HEK293T (cell line): ENCODE measurements around the gene ACBD4.
A peak's percentile ranks its signal among the peaks of the same experiment; 100 is the strongest.

ENCODE experiments used
- CTCF ChIA-PET: fragments of 350-600 bp; formaldehyde crosslinking; extraction: SDS; loops from one replicate; lab custom pipeline; 2021; ENCODE audit warnings: antibody characterized with exemption, inconsistent platforms; lab: Yijun Ruan, JAX
- POLR2A ChIA-PET: fragments of 350-600 bp; formaldehyde crosslinking; extraction: SDS; loops from one replicate; lab custom pipeline; 2020; ENCODE audit warnings: antibody characterized with exemption, inconsistent platforms; lab: Yijun Ruan, JAX
- DNase-seq: peaks from one replicate; pipeline ENCODE4 v3.0.0; 2012; ENCODE audit warnings: mixed read lengths; ENCODE audit errors: extremely low spot score
- ARNT ChIP-seq: fragments of 450-650 bp; IDR thresholded peaks from 2 replicates; pipeline ENCODE4 v1.6.1; 2017; ENCODE audit warnings: mild to moderate bottlenecking
- BHLHE40 ChIP-seq: fragments of 450-650 bp; IDR thresholded peaks from 2 replicates; pipeline ENCODE4 v1.6.1; 2016; ENCODE audit warnings: mild to moderate bottlenecking, moderate library complexity, borderline replicate concordance
- CTBP1 ChIP-seq: fragments of 450-650 bp; IDR thresholded peaks from 2 replicates; pipeline ENCODE4 v1.6.1; 2016; ENCODE audit warnings: borderline replicate concordance
- ELF4 ChIP-seq: fragments of 450-650 bp; IDR thresholded peaks from 2 replicates; pipeline ENCODE4 v1.6.1; 2017; ENCODE audit warnings: antibody characterized with exemption
- FOXA1 ChIP-seq: fragments of 450-650 bp; IDR thresholded peaks from 2 replicates; pipeline ENCODE4 v1.6.1; 2016; ENCODE audit warnings: mild to moderate bottlenecking
- FOXK2 ChIP-seq: fragments of 450-650 bp; IDR thresholded peaks from 2 replicates; pipeline ENCODE4 v1.6.1; 2016; ENCODE audit warnings: mild to moderate bottlenecking
- FOXM1 ChIP-seq: fragments of 450-650 bp; IDR thresholded peaks from 2 replicates; pipeline ENCODE4 v1.6.1; 2017; ENCODE audit warnings: mild to moderate bottlenecking, borderline replicate concordance
- HDGF ChIP-seq: fragments of 450-650 bp; IDR thresholded peaks from 2 replicates; pipeline ENCODE4 v1.6.1; 2017; ENCODE audit warnings: antibody characterized with exemption, borderline replicate concordance
- L3MBTL2 ChIP-seq: fragments of 450-650 bp; conservative IDR thresholded peaks from 2 replicates; pipeline ENCODE4 v1.6.1; 2016; ENCODE audit warnings: mild to moderate bottlenecking
- LEF1 ChIP-seq: fragments of 450-650 bp; IDR thresholded peaks from 2 replicates; pipeline ENCODE4 v1.6.1; 2017; ENCODE audit warnings: mild to moderate bottlenecking, borderline replicate concordance
- NFRKB ChIP-seq: fragments of 450-650 bp; IDR thresholded peaks from 2 replicates; pipeline ENCODE4 v1.6.1; 2016; ENCODE audit warnings: mild to moderate bottlenecking, moderate library complexity
- SP1 ChIP-seq: fragments of 450-650 bp; IDR thresholded peaks from 2 replicates; pipeline ENCODE4 v1.6.1; 2017
- SUZ12 ChIP-seq: fragments of 450-650 bp; IDR thresholded peaks from 2 replicates; pipeline ENCODE4 v1.6.1; 2016; ENCODE audit warnings: mild to moderate bottlenecking
- TARDBP ChIP-seq: fragments of 450-650 bp; IDR thresholded peaks from 2 replicates; pipeline ENCODE4 v1.6.1; 2016
- ZNF384 ChIP-seq: fragments of 450-650 bp; IDR thresholded peaks from 2 replicates; pipeline ENCODE4 v1.6.1; 2016
- TF ChIP-seq, protein P1 (sequence below): fragments of 450-650 bp; IDR thresholded peaks from 2 replicates; pipeline ENCODE4 v1.6.1; 2016

ACBD4 gene, protein sequence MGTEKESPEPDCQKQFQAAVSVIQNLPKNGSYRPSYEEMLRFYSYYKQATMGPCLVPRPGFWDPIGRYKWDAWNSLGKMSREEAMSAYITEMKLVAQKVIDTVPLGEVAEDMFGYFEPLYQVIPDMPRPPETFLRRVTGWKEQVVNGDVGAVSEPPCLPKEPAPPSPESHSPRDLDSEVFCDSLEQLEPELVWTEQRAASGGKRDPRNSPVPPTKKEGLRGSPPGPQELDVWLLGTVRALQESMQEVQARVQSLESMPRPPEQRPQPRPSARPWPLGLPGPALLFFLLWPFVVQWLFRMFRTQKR

DNA sequence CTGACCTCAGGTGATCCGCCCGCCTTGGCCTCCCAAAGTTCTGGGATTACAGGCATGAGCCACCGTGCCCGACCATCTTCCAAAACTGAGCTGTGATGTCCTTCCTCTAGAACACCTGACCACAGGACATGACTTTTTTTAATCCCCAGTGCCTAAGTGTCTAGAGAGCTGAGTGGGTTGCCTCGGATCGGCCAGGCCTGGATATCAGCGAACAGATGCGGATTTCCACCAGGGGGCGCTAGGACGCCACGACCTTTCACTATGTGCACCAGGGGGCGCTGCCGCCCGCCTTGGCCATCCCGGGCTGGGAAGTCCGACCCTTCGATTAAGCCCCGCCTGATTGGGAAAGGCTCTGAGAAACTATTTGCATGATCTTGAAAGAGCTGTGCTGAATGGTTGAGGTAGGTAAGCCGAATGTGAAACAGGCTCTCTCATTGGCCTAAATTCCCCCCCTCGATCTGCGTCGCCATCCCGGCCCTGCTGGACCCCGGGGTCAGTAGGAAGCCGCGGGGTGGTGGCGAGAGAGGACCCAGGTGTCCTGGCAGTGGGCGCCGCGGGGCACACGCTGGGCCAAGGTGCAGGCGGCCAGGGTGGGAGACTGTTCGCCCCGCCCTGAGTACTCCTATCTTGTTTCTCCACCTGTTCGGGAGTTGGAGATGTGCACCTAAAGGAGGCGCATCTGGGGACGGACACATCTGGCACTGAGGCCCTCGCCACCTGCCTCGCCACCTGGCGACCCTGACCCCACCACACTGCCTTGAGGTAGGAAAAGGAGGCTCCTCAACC lies at the start of gene ACBD4:
ACBD4 (plus strand) TSS at position 496 of the 786 bp plus-strand sequence. CDS start 458 bp downstream, outside the sequence.
- ChIA-PET CTCF (interaction anchor here (0.5 to 2.8 kb wide), 74 partner anchors 8 to 632 kb away, joined by 3 to 106 read pairs (median 4); partner anchors contain the start of genes GPATCH8, HEXIM1, HEXIM2 and MAP3K14), POLR2A (interaction anchor here (0.7 to 3.6 kb wide), 11 partner anchors 9 to 84 kb away, joined by 3 to 69 read pairs (median 6); partner anchors contain the start of genes HEXIM1 and HEXIM2)
- TF ChIP-seq HDGF (0 out of 2 replicates have a peak, but pooled peaks have one; percentile 31), FOXM1 (peak; percentile 35; the same call in 1 of the 2 replicates), ARNT (peak; percentile 77), NFRKB (no peak), L3MBTL2 (peak; percentile 68), FOXA1 (no peak), ZNF384 (no peak)
- peak; percentile 92 for DNase-seq

DNA sequence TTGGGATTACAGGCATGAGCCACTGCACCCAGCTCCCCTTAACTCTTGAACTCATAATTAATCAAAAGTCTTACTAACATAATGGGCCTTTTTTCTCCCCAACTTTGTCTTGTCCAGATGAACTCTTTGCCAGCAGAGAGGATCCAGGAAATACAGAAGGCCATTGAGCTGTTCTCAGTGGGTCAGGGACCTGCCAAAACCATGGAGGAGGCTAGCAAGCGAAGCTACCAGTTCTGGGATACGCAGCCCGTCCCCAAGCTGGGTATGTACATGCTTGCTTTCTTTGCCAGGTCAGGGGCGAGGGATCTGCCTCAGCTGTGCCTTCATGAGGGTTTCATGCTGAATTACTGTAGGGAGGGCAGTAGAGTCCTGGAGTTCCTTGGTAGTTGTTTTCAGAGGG lies 49.1 kb upstream of the ACBD4 start:
- no peak for DNase-seq
- ChIA-PET POLR2A (interaction anchor here (1.3 kb wide), 1 partner anchor 49 kb away, joined by 3 read pairs; the partner anchor contains the start of gene ACBD4), CTCF (interaction anchor here (1.4 kb wide), 1 partner anchor 12 kb away, joined by 4 read pairs; no protein-coding TSS in a partner anchor)
- TF ChIP-seq, protein P1, sequence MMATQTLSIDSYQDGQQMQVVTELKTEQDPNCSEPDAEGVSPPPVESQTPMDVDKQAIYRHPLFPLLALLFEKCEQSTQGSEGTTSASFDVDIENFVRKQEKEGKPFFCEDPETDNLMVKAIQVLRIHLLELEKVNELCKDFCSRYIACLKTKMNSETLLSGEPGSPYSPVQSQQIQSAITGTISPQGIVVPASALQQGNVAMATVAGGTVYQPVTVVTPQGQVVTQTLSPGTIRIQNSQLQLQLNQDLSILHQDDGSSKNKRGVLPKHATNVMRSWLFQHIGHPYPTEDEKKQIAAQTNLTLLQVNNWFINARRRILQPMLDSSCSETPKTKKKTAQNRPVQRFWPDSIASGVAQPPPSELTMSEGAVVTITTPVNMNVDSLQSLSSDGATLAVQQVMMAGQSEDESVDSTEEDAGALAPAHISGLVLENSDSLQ, result no peak
- TF ChIP-seq NFRKB (no peak), SP1 (no peak), FOXA1 (no peak), L3MBTL2 (no peak), SUZ12 (no peak), ARNT (no peak), HDGF (no peak)

DNA sequence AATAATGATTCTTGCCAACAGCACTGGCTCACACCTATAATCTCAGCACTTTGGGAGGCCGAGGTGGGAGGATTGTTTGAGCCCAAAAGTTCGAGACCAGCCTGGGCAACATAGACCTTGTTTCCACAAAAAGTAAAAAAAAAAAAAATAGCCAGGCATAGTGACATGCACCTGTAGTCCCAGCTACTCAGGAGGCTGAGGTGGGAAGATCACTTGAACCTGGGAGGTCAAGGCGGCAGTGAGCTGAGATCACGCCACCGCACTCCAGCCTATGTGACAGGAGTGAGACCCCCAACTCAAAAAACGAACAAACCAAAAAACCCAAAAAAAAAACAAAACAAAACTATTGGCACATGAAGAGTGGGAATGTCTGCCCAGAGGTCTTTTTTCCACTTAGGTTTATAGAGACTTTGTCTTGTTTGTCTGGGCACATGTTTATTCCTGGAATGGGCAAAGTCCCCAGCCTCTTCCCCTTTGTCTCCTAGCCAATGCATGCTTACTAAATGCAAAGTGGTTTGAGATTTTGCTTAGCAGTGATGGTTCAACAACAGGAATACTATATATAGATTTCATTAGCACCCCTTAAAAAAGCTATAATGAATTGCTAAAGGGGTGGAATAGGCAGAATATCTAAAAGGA lies 48.5 kb upstream of the ACBD4 start:
- POLR2A ChIA-PET, result no interaction called here

DNA sequence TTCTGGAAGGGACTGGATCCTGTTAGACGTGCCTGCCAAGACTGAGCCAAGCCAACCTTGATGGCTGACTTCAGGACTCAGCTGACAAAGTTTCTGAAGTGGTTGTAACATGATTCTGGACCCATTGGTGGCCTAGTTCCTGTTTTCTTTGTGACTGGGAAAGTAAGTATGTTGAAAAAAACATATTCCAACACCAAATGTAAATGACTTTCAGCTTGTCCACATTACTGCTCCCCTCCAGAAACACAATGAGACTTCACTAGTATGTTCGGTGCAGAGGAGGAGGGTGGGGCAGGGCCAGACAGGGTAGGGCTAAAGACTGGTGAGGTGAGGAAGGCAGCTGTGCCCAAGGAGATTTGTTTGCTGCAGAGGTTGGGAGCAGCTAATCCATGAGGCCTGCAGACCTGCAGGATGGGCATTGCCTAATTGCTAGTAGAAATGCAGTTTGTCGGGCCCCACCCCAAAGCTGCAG lies 47.9 kb upstream of the ACBD4 start:
- TF ChIP-seq, protein P1, result no peak
- no peak for TF ChIP-seq FOXM1
- ChIA-PET POLR2A (no interaction called here), CTCF (no interaction called here)
- DNase-seq, result no peak

More for the DNA sequence above, 48.5 kb upstream of the ACBD4 start:
- DNase-seq, result no peak
- CTCF ChIA-PET, result interaction anchor here (1.4 kb wide), 1 partner anchor 12 kb away, joined by 4 read pairs; no protein-coding TSS in a partner anchor
- TF ChIP-seq NFRKB (no peak), FOXA1 (no peak)

DNA sequence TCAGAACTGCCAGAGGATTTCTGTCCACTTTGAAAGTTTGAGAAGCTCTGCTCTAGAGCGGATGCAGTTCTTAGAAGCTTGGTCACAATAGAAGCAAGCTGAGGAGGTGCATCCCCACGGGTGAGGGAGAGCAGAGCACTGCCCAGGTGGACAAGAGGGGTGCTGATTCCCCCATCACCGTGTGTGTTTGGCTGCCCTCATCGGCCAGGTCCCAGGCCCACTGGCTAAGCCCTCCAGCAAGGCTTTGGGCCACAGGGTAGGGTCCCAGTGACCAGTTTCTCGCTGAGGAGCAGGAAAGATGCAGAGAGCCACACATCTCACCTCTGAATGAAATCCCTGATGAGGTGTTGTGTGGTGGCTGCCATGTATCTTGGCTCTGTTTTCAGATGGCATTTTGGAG lies 47.5 kb upstream of the ACBD4 start:
- POLR2A ChIA-PET, result no interaction called here
- CTCF ChIA-PET, result interaction anchor here (1.3 kb wide), 1 partner anchor 11 kb away, joined by 5 read pairs; no protein-coding TSS in a partner anchor
- TF ChIP-seq SP1, result no peak
- TF ChIP-seq ARNT, result no peak
- TF ChIP-seq FOXA1, result no peak
- no peak for TF ChIP-seq ZNF384
- TF ChIP-seq BHLHE40, result no peak
- TF ChIP-seq LEF1, result no peak
- TF ChIP-seq HDGF, result no peak
- TF ChIP-seq SUZ12, result no peak
- TF ChIP-seq FOXK2, result no peak
- TF ChIP-seq L3MBTL2, result no peak
- TF ChIP-seq, protein P1, result no peak
- TF ChIP-seq NFRKB, result no peak
- TF ChIP-seq CTBP1, result no peak
- TF ChIP-seq ELF4, result no peak
- no peak for TF ChIP-seq FOXM1
- TF ChIP-seq TARDBP, result no peak
- DNase-seq, result no peak

DNA sequence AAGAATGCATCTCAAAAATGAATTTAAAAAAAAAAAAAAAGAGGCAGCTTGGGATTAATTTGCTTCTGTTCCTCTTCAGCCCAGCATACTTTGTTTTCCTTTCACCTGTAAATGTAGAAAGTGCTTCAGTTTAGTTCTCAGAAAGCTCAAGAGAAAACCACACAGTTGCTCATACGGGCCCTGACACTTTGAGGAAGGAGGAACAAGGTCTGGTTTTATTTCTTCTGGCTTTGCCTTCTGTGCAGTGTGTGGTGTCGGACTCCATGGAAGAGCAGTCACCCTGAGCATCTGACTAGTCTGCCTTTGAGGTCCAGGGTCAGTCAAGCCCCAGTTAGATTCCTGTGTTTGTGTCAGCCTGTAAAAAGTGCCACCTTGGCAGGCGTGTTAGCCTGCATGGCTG lies 46.7 kb upstream of the ACBD4 start:
- CTCF ChIA-PET, result interaction anchor here (1.3 kb wide), 1 partner anchor 10 kb away, joined by 5 read pairs; no protein-coding TSS in a partner anchor
- no peak for DNase-seq
- no peak for TF ChIP-seq BHLHE40
- no peak for TF ChIP-seq SUZ12
- no peak for TF ChIP-seq FOXK2
- TF ChIP-seq ARNT, result no peak
- no peak for TF ChIP-seq NFRKB
- no peak for TF ChIP-seq SP1
- POLR2A ChIA-PET, result no interaction called here
